Measurements from ENCODE around the gene BANK1. TPM values are rescaled to one million over a fixed set of nuclear protein-coding genes. Genes with fewer than 3 reads are reported as not detected.

The BANK1 gene
- total RNA-seq, 1 donor from 2014 or later: 0.79 TPM

DNA sequence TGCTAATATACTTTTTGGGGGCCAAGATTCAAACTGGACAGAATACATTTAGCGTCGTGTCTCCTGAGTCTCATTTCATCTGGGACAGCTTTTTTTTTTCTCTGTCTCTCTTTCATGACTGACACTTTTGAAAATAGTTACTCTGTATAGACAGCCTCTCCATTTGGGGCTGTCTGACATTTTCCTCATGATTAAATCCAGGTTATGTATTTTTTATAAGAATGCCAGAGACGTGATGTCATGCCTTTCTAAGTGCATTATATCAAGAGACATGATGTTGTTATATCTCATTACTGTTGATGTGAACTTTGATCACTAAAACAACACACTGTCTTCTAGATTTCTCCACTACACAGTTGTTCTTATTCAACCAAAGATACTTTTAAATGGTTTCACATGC, 199.0 kb downstream of the BANK1 start:
- no peaks in the 10 kb centered on the region for H3K27me3 Mint-ChIP-seq
- H3K4me1 Mint-ChIP-seq (ENCODE audit: low read depth): peaks cover 2% of the 10 kb centered on the region
- TF ChIP-seq, protein P1, sequence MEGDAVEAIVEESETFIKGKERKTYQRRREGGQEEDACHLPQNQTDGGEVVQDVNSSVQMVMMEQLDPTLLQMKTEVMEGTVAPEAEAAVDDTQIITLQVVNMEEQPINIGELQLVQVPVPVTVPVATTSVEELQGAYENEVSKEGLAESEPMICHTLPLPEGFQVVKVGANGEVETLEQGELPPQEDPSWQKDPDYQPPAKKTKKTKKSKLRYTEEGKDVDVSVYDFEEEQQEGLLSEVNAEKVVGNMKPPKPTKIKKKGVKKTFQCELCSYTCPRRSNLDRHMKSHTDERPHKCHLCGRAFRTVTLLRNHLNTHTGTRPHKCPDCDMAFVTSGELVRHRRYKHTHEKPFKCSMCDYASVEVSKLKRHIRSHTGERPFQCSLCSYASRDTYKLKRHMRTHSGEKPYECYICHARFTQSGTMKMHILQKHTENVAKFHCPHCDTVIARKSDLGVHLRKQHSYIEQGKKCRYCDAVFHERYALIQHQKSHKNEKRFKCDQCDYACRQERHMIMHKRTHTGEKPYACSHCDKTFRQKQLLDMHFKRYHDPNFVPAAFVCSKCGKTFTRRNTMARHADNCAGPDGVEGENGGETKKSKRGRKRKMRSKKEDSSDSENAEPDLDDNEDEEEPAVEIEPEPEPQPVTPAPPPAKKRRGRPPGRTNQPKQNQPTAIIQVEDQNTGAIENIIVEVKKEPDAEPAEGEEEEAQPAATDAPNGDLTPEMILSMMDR (IDR thresholded peaks at IDR 0.05; ENCODE audit: unreplicated experiment): no peak
- H3K4me3 Mint-ChIP-seq (ENCODE audit: low read depth): no peak overlapping the region
- H3K27ac Mint-ChIP-seq: no peak overlapping the region
- H3K36me3 Mint-ChIP-seq (ENCODE audit: insufficient read depth): no peaks in the 10 kb centered on the region
- no peak for DNase-seq (ENCODE audit: low spot score, unreplicated experiment)
- peaks cover 4% of the 10 kb centered on the region for H3K9me3 Mint-ChIP-seq (ENCODE audit: low read depth)

DNA sequence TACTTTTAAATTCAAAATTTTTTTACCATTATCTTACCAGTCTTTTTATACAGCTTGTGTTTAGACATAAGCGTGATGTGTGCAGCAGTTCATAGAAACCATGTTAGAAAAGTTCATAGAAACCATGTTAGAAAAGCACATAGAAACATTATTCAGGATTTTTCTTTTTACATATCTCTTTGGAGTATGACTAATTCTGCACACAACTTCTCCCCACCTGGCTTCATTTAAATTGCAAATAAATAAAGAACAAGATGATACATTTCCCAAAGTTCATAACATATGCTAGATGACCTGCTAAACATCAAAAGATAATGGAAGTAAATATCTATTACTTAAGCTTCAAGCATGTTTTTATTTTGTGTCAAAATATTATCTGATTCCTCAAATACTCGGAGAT, 201.9 kb downstream of the BANK1 start:
- Mint-ChIP-seq H3K27ac (no peak overlapping the region), H3K27me3 (no peaks in the 10 kb centered on the region), H3K4me1 (ENCODE audit: low read depth) (peaks cover 1% of the 10 kb centered on the region), H3K9me3 (ENCODE audit: low read depth) (peaks cover 8% of the 10 kb centered on the region), H3K4me3 (ENCODE audit: low read depth) (no peak overlapping the region), H3K36me3 (ENCODE audit: insufficient read depth) (no peaks in the 10 kb centered on the region)
- DNase-seq (ENCODE audit: low spot score, unreplicated experiment): no peak
- TF ChIP-seq, protein P1 (IDR thresholded peaks at IDR 0.05; ENCODE audit: unreplicated experiment): no peak

DNA sequence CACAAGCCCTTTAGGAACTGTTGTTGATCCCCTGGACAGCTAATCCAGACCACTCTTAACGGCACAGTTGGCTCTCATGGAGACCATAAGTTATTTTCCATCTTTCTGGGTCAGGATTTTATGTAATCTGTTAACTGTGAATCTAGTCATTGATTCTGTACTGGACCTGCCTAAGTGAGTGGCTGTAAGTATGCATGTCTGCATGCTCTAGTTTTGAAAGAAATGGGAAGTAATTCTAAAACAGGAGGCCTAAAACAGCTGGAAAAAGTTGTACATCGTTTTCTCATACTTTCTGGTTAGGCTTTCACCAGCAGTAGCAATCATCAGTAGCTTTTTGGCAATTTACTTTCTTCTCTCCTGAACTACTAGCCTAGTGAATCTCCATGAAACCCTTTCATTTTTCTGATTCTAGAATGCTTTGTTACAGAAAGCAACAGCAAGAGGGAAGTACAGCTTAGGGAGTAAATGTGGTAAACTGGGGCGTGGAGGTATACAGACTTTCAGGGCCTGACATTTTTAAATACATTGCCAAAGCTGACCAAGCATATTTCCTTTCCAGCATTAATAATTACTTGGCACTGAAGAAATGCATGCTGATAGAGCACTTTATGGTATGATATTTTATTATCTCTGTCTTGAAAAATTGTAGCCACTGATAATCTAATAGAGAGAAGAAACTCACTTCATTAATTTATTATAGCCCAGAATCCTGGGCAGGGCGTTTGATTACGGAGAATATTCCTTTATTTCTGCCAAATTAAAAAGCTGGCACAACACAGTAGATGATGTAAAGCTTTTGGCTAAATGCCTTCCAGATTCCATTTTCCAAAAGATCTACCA, 202.7 kb downstream of the BANK1 start:
- Mint-ChIP-seq H3K4me3 (ENCODE audit: low read depth) (no peak overlapping the region), H3K4me1 (ENCODE audit: low read depth) (peaks cover 1% of the 10 kb centered on the region), H3K36me3 (ENCODE audit: insufficient read depth) (no peaks in the 10 kb centered on the region), H3K9me3 (ENCODE audit: low read depth) (peaks cover 8% of the 10 kb centered on the region), H3K27ac (no peak overlapping the region), H3K27me3 (no peaks in the 10 kb centered on the region)
- TF ChIP-seq, protein P1 (IDR thresholded peaks at IDR 0.05; ENCODE audit: unreplicated experiment): no peak
- DNase-seq (ENCODE audit: low spot score, unreplicated experiment): no peak

DNA sequence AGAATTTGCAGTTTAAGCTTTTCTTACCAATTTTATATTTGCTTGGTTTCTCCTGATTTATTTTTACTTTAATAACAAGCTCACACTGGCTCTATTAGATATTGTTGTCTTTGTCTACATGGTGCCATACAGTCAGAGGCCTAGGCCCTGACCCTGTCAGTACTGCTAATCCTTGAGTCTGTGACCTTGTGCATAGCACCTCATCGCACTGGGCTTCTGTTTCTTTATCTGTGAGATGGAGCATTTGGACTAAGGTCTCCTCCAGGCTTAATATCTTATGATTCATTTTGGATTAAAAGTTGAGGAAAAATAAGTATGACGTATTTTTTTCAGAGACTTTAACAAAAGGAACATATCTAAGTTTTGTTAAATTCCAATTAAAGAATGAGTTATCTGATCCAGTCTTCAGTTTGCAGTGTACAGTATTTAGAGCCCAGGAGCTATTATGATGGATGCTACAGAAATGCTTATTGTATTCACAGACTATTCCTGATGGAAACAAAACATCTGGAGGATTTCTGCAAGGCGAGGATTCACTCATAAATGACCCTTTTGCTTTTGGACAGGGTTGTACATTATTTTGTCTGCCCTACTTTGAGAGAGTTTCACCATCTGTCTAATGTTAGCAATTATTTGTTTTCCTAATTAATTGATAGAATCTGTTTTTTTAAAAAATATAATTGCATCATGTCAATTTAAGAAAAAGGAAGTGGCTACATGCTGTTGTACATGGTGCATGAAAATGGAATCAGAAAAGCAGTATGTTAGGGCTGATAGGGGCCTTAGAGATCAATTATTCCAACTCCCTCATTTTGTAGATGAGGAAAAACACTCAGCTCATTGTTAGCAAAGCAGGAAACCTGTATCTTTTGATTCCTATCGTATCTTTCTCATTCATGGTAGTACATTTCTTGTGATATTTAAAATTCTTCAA, 203.6 kb downstream of the BANK1 start:
- peaks cover 1% of the 10 kb centered on the region for H3K4me1 Mint-ChIP-seq (ENCODE audit: low read depth)
- no peak overlapping the region for H3K4me3 Mint-ChIP-seq (ENCODE audit: low read depth)
- TF ChIP-seq, protein P1 (IDR thresholded peaks at IDR 0.05; ENCODE audit: unreplicated experiment): no peak
- H3K36me3 Mint-ChIP-seq (ENCODE audit: insufficient read depth): no peaks in the 10 kb centered on the region
- DNase-seq (ENCODE audit: low spot score, unreplicated experiment): no peak
- no peaks in the 10 kb centered on the region for H3K27me3 Mint-ChIP-seq
- no peak overlapping the region for H3K27ac Mint-ChIP-seq
- H3K9me3 Mint-ChIP-seq (ENCODE audit: low read depth): peaks cover 8% of the 10 kb centered on the region

DNA sequence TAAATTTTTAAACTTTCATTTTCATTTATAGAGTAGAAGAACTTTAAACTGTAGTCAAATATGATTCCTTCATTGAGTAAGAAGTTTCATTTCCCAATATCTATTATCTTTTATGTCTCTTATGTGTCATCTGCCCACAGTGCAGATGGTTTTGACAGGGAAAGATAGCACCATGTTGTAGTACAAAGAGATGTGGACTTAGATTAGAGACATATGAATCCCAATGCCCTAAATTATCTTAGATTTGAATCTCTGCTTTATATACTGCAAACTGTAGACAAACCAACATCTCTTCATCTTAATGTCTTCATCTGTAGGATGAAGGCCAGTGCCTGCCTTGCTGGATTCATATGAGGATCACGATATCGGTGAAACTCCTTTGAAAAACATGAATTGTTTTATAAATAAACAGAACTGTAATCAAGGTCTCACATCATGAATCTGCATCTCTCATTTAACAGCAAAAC, 217.5 kb downstream of the BANK1 start:
- no peaks in the 10 kb centered on the region for H3K27me3 Mint-ChIP-seq
- H3K27ac Mint-ChIP-seq: no peak overlapping the region
- H3K9me3 Mint-ChIP-seq (ENCODE audit: low read depth): no peaks in the 10 kb centered on the region
- no peaks in the 10 kb centered on the region for H3K36me3 Mint-ChIP-seq (ENCODE audit: insufficient read depth)
- H3K4me1 Mint-ChIP-seq (ENCODE audit: low read depth): no peaks in the 10 kb centered on the region
- DNase-seq (ENCODE audit: low spot score, unreplicated experiment): no peak
- H3K4me3 Mint-ChIP-seq (ENCODE audit: low read depth): no peak overlapping the region
- TF ChIP-seq, protein P1 (IDR thresholded peaks at IDR 0.05; ENCODE audit: unreplicated experiment): no peak

All from progenitor cell of endocrine pancreas (in vitro differentiated cells).